ENCODE results near the gene PXN. TPM values are rescaled to one million over a fixed set of nuclear protein-coding genes. Genes with fewer than 3 reads are reported as not detected.

The PXN gene
- total RNA-seq, 1 donor from 2014 or later: 54.5 TPM

- Mint-ChIP-seq H3K9me3 (no peaks in the 10 kb centered on the region), H3K4me3 (no peak overlapping the region), H3K27ac (ENCODE audit: unreplicated experiment) (peak overlapping the region; percentile 73), H3K4me1 (peaks cover 27% of the 10 kb centered on the region), H3K36me3 (ENCODE audit: low read depth) (no peaks in the 10 kb centered on the region), H3K27me3 (ENCODE audit: low read depth) (no peaks in the 10 kb centered on the region)
- DNase-seq (ENCODE audit: low read depth, low spot score): peak; percentile 29
- no peak for TF ChIP-seq CTCF (conservative IDR thresholded peaks at IDR 0.05)
These were observed 25.2 kb upstream of the PXN start for GRCh38 chr12:120290609-120291305.

GRCh38 chr12:120287491-120287890 is 22.0 kb upstream of the PXN start:
- Mint-ChIP-seq H3K36me3 (ENCODE audit: low read depth) (no peaks in the 10 kb centered on the region), H3K4me3 (no peak overlapping the region), H3K9me3 (no peaks in the 10 kb centered on the region), H3K27ac (ENCODE audit: unreplicated experiment) (peak overlapping the region; percentile 8), H3K4me1 (peaks cover 27% of the 10 kb centered on the region), H3K27me3 (ENCODE audit: low read depth) (no peaks in the 10 kb centered on the region)
- no peak for DNase-seq (ENCODE audit: low read depth, low spot score)
- no peak for TF ChIP-seq CTCF (conservative IDR thresholded peaks at IDR 0.05)

GRCh38 chr12:120286768-120287490 is 21.4 kb upstream of the PXN start:
- TF ChIP-seq CTCF (conservative IDR thresholded peaks at IDR 0.05): no peak
- Mint-ChIP-seq H3K4me1 (peaks cover 27% of the 10 kb centered on the region), H3K27ac (ENCODE audit: unreplicated experiment) (peak overlapping the region; percentile 79), H3K4me3 (no peak overlapping the region), H3K9me3 (no peaks in the 10 kb centered on the region), H3K27me3 (ENCODE audit: low read depth) (no peaks in the 10 kb centered on the region), H3K36me3 (ENCODE audit: low read depth) (no peaks in the 10 kb centered on the region)
- no peak for DNase-seq (ENCODE audit: low read depth, low spot score)

- TF ChIP-seq CTCF (conservative IDR thresholded peaks at IDR 0.05): no peak
- no peak overlapping the region for H3K27ac Mint-ChIP-seq (ENCODE audit: unreplicated experiment)
- no peaks in the 10 kb centered on the region for H3K9me3 Mint-ChIP-seq
- H3K4me1 Mint-ChIP-seq: peaks cover 17% of the 10 kb centered on the region
- H3K36me3 Mint-ChIP-seq (ENCODE audit: low read depth): no peaks in the 10 kb centered on the region
- H3K4me3 Mint-ChIP-seq: no peak overlapping the region
- no peak for DNase-seq (ENCODE audit: low read depth, low spot score)
- no peaks in the 10 kb centered on the region for H3K27me3 Mint-ChIP-seq (ENCODE audit: low read depth)
These were observed 18.9 kb upstream of the PXN start for GRCh38 chr12:120284381-120284780.

- peaks cover 3% of the 10 kb centered on the region for H3K9me3 Mint-ChIP-seq
- no peak for DNase-seq (ENCODE audit: low read depth, low spot score)
- no peaks in the 10 kb centered on the region for H3K27me3 Mint-ChIP-seq (ENCODE audit: low read depth)
- H3K4me3 Mint-ChIP-seq: no peak overlapping the region
- H3K27ac Mint-ChIP-seq (ENCODE audit: unreplicated experiment): no peak overlapping the region
- TF ChIP-seq CTCF (conservative IDR thresholded peaks at IDR 0.05): no peak
- peaks cover 3% of the 10 kb centered on the region for H3K36me3 Mint-ChIP-seq (ENCODE audit: low read depth)
- peaks cover 15% of the 10 kb centered on the region for H3K4me1 Mint-ChIP-seq
These were observed 17.8 kb upstream of the PXN start for GRCh38 chr12:120283318-120283717.

Data from neural crest cell (in vitro differentiated cells).